ENCODE results near the gene RNF168.
"Not testable (repeated sequence)": the region's sequence is repeated elsewhere in the genome, so short reads cannot be mapped to it uniquely, and the experiment has no call there.

Gene RNF168

GRCh38 chr3:196471551-196471950, 32.0 kb downstream of the RNF168 start:
- no peak for DNase-seq (ENCODE audit: low read depth in 2 of 2)

DNA sequence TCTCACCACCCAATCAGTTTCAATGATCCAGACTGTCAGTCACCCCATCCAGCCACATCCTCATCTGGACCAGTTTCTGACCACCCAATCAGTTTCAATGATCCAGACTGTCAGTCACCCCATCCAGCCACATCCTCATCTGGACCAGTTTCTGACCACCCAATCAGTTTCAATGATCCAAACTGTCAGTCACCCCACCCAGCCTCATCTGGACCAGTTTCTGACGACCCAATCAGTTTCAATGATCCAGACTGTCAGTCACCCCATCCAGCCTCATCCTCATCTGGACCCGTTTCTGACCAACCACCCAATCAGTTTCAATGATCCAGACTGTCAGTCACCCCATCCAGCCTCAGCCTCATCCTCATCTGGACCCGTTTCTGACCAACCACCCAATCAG, 33.4 kb downstream of the RNF168 start:
- DNase-seq (ENCODE audit: low read depth in 2 of 2): not testable (repeated sequence)

DNA sequence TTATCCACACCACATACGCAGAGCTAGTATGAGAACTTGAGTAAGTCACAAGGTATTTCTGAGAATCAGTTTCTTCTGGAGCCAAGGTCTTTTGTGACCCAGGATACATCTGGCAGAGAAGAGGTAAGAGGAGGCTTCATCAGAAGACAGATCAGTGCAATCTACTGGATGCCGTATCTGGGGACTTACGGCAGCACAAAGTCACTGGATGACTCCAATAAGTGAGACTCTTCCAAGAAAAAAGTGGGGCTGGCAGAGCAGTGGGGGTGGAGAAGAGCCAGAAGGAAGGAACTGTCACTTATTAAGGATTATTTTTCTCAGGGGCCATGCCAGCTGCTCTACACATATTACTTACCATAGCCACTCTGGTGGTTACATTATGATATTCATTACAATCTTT, 39.8 kb downstream of the RNF168 start:
- no peak for DNase-seq (ENCODE audit: low read depth in 2 of 2)

GRCh38 chr3:196463478-196463756, 40.2 kb downstream of the RNF168 start:
- DNase-seq (ENCODE audit: low read depth in 2 of 2): no peak

DNA sequence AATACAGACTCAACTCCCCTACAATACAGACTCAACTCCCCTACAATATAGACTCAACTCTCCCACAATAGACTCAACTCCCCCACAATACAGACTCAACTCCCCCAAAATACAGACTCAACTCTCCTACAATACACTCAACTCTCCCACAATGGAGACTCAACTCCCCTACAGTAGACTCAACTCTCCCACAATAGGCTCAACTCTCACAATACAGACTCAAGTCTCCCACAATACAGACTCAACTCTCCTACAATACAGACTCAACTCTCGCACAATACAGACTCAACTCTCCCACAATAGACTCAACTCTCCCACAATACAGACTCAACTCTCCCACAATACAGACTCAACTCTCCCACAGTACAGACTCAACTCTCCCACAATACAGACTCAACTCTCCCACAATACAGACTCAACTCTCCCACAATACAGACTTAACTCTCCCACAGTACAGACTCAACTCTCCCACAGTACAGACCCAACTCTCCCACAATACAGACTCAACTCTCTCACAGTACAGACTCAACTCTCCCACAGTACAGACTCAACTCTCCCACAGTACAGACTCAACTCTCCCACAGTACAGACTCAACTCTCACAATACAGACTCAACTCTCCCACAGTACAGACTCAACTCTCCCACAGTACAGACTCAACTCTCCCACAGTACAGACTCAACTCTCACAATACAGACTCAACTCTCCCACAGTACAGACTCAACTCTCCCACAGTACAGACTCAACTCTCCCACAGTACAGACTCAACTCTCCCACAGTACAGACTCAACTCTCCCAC, 40.7 kb downstream of the RNF168 start:
- DNase-seq (ENCODE audit: low read depth in 2 of 2): not testable (repeated sequence)

- no peak for DNase-seq (ENCODE audit: low read depth in 2 of 2)
Observed at GRCh38 chr3:196458063-196458462, 45.5 kb downstream of the RNF168 start.

DNA sequence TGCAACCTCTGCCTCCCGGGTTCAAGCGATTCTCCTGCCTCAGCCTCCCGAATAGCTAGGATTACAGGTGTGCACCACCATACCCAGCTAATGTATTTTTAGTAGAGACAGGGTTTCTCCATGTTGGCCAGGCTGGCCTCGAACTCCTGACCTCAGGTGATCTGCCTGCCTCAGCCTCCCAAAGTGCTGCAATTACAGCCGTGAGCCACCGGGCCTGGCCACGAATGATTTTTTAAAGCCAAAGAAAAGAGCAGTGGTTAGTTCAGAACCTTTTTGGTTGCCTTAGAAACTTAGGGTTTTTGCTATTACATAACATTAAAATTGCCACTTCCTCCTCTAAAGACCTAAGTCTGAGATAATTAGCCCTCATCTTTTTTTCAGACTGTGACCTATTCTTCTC, 46.1 kb downstream of the RNF168 start:
- not testable (repeated sequence) for DNase-seq (ENCODE audit: low read depth in 2 of 2)

DNA sequence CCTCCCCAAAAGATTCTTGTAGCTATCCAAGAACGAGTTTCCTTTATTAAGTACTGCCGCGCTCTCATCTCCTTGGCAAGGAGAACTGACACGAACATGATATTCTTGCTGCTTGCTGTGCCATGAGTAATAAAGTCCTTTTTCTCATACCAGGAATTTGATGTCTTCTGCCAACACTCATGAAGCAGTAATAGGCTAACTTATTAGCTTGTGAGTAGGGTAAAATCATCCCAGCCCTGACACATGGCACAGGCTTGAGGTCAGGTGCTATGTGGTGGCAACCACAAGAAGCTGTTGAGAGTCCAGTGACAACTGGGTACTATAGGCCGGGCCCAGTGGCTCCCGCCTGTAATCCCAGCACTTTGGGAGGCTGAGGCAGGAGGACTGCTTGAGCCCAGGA, 48.6 kb downstream of the RNF168 start:
- no peak for DNase-seq (ENCODE audit: low read depth in 2 of 2)

GRCh38 chr3:196445391-196445790, 58.2 kb downstream of the RNF168 start:
- not testable (repeated sequence) for DNase-seq (ENCODE audit: low read depth in 2 of 2)

DNA sequence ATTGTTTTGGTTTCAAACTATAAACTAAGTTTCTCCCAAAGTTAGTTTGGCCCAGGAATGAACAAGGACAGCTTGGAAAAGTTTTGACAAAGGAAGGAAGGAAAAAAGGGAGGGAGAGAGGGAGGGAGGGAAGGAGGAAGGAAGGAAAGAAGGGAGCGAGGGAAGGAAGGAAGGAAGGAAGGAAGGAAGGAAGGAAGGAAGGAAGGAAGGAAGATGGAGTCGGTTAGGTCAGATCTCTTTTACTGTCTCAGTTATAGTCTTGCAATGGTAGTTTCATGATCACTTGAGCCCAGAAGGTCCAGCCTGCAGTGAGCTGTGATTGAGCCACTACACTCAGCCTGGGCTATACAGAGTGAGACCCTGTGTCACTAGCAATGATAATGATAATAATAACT, 59.1 kb downstream of the RNF168 start:
- no peak for DNase-seq (ENCODE audit: low read depth in 2 of 2)

DNA sequence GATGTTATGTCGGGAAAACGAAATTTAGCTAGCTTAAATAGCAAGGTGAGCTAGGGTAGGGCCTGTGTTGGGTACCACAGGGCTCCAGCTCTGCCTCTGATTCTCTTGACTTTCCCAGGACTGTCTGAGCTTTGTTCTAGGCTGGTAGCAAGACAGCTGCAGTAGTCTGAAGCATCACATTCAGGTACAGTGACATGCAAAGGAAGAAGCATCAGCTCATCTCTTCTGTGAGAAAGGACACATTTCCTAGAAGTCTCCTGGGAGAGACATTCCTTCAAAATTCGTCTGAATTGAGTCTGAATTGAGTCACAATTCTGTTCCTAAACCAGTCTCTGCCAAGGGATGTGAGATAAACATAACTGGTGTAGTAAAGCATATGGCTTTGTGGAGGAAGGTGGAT, 62.9 kb downstream of the RNF168 start:
- DNase-seq (ENCODE audit: low read depth in 2 of 2): no peak

- DNase-seq (ENCODE audit: low read depth in 2 of 2): no peak
Observed at GRCh38 chr3:196440041-196440537, 63.5 kb downstream of the RNF168 start.

GRCh38 chr3:196432137-196432879, 71.3 kb downstream of the RNF168 start, which contains the start of gene UBXN7:
TSS of gene UBXN7 (minus strand) at chr3:196432427. CDS start at chr3:196432399, 28 bp downstream.
- DNase-seq (ENCODE audit: low read depth in 2 of 2): peak; percentile 97

GRCh38 chr3:196431181-196432136, 72.1 kb downstream of the RNF168 start:
- peak in 1 of 2 donors; percentile 11 for DNase-seq (ENCODE audit: low read depth in 2 of 2)

- no peak for DNase-seq (ENCODE audit: low read depth in 2 of 2)
Observed at GRCh38 chr3:196428041-196428440, 75.5 kb downstream of the RNF168 start.

GRCh38 chr3:196424421-196424820, 79.1 kb downstream of the RNF168 start:
- DNase-seq (ENCODE audit: low read depth in 2 of 2): not testable (repeated sequence)

GRCh38 chr3:196423044-196423781, 80.4 kb downstream of the RNF168 start:
- no peak for DNase-seq (ENCODE audit: low read depth in 2 of 2)

- DNase-seq (ENCODE audit: low read depth in 2 of 2): not testable (repeated sequence)
Observed at GRCh38 chr3:196421668-196422067, 81.9 kb downstream of the RNF168 start.

GRCh38 chr3:196419386-196419785, 84.2 kb downstream of the RNF168 start:
- DNase-seq (ENCODE audit: low read depth in 2 of 2): no peak
